ENCODE measurements around the gene STMN3.

DNA sequence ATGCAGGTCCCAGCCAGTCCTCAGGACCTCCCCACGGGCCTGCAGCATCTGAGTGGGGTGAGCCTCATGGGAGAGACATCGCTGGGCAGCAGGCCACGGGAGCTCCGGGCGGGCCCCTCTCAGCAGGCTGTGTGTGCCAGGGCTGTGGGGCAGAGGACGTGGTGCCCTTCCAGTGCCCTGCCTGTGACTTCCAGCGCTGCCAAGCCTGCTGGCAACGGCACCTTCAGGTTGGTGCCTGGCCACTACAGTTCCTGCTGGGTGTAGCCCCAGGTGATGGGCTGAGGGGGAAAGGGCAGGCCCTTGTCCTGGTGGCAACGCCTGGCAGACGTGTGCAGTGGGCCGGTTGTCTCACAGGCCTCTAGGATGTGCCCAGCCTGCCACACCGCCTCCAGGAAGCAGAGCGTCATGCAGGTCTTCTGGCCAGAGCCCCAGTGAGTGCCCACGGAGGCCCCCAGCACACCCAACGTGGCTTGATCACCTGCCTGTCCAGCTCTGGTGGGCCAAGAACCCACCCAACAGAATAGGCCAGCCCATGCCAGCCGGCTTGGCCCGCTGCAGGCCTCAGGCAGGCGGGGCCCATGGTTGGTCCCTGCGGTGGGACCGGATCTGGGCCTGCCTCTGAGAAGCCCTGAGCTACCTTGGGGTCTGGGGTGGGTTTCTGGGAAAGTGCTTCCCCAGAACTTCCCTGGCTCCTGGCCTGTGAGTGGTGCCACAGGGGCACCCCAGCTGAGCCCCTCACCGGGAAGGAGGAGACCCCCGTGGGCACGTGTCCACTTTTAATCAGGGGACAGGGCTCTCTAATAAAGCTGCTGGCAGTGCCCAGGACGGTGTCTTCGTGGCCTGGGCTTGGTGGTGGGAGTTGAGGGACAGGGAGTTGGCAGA is 42.4 kb upstream of the STMN3 start:
- TF ChIP-seq ATF3 (IDR thresholded peaks at IDR 0.05) (no peak), MAX (IDR thresholded peaks at IDR 0.05) (no peak), JUND (IDR thresholded peaks at IDR 0.05) (no peak)
